Epithelial cell of proximal tubule (primary cell): ENCODE measurements around the gene FGD2. TPM values are rescaled to one million over a fixed set of nuclear protein-coding genes. Genes with fewer than 3 reads are reported as not detected.

ENCODE experiments used
- DNase-seq: peaks from one replicate; pipeline ENCODE4 v3.0.0-alpha.2; 2011; ENCODE audit warnings: low read depth
- H3K4me3 ChIP-seq: 2 replicates; pipeline ENCODE4 v1.5.1; 2011; ENCODE audit warnings: low read depth, mild to moderate bottlenecking, low read length
- total RNA-seq: library from RNA; depleted of rRNA; stranded (reverse); fragments of >200 nt; gene quantifications from 2 replicates; pipeline ENCODE4 v1.2.3, GENCODE V29; 2015
- TF ChIP-seq, protein P1 (sequence below): conservative IDR thresholded peaks from 2 replicates; pipeline ENCODE4 v1.5.1; 2012; ENCODE audit warnings: low read depth, mild to moderate bottlenecking, low read length

Gene FGD2
- total RNA-seq, 1 donor from 2014 or later: not detected

GRCh38 chr6:37061157-37061804 is 55.8 kb downstream of the FGD2 start:
- DNase-seq: no peak
- no peak overlapping the region for H3K4me3 ChIP-seq
- TF ChIP-seq, protein P1, sequence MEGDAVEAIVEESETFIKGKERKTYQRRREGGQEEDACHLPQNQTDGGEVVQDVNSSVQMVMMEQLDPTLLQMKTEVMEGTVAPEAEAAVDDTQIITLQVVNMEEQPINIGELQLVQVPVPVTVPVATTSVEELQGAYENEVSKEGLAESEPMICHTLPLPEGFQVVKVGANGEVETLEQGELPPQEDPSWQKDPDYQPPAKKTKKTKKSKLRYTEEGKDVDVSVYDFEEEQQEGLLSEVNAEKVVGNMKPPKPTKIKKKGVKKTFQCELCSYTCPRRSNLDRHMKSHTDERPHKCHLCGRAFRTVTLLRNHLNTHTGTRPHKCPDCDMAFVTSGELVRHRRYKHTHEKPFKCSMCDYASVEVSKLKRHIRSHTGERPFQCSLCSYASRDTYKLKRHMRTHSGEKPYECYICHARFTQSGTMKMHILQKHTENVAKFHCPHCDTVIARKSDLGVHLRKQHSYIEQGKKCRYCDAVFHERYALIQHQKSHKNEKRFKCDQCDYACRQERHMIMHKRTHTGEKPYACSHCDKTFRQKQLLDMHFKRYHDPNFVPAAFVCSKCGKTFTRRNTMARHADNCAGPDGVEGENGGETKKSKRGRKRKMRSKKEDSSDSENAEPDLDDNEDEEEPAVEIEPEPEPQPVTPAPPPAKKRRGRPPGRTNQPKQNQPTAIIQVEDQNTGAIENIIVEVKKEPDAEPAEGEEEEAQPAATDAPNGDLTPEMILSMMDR: no peak

DNA sequence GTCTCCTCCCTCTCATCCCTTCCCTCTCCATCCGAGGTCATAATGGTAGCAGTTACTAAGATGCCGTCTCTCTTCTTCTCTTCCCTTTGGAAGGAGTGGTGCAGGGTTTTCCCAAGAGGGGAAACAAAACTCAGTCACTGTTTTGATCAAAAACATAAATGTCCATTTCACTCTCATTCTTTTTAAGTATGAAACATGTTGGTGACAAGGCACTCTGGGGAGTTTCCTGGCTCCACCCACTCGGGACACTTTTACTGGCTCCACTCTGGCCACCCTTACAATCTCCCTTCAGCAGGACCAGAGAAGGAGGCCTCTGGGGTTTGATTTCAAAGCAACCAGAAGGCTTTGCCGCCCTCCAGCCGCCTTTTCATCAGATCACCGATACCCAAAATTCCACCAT is 57.0 kb downstream of the FGD2 start:
- H3K4me3 ChIP-seq: no peak overlapping the region
- DNase-seq: no peak
- TF ChIP-seq, protein P1: no peak

DNA sequence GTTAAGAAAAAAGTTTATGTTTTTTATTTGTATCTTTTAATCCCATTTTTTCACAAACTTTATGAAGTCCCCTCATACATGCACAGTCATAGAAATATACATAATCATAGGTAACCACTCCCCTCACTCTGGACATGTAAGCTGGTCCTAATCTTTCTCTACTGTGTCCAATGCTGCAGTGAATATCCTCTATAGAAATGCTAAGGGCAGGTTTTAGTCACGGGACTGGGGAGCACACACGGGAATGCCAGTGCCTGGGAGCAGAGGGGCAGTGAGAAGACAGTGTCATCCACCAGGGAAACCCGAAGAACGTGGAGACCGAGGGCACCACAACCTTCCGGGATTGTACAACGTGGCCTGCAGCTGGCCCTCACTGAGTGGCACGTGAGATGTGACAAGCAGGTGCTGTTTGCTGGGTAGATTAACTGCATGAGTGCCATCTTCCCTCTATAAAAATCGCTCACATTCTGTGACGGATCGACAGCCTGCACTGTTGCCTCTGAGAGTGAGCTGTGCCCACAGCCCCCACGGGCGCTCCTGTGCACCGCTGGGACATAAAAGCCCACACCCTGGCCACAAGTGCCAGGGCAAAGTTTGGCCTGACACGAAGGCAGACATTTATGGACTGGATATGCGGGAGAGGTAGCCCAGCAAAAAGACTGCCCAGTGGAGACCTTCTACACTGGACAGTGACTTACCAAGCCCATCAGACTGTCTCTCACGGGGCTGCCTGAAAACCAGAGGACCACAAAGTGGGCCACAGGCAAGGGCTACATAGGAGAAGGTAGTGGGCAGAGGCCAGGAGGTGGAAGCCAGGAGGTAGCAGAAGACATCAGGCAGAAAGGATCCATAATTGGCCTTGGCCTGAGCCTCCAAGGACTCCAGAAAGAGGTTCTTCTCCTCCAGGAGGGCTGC is 63.2 kb downstream of the FGD2 start:
- TF ChIP-seq, protein P1: no peak
- DNase-seq: no peak
- H3K4me3 ChIP-seq: no peak overlapping the region

DNA sequence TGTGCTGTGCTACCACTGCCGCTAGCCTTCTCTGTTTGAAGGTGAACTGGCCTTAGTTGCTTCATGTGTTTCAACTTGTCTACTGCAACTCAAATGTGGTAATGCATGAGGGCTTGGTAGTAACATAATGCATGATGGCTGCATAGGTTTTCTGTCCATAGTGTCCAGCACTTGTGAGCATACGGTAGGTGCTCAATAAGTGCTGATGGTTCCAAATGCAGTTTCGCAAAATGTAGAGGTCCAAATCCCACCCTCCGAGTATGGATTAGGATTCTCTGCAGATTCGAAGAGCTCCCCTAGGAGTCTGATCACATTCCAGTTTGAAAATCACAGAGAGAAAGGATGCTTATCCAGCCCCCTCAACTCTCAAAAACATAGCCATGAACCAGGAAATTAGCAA is 64.2 kb downstream of the FGD2 start:
- TF ChIP-seq, protein P1: no peak
- no peak overlapping the region for H3K4me3 ChIP-seq
- no peak for DNase-seq

- TF ChIP-seq, protein P1: no peak
- DNase-seq: no peak
- no peak overlapping the region for H3K4me3 ChIP-seq
Observed at GRCh38 chr6:37072526-37072925, 67.1 kb downstream of the FGD2 start.

DNA sequence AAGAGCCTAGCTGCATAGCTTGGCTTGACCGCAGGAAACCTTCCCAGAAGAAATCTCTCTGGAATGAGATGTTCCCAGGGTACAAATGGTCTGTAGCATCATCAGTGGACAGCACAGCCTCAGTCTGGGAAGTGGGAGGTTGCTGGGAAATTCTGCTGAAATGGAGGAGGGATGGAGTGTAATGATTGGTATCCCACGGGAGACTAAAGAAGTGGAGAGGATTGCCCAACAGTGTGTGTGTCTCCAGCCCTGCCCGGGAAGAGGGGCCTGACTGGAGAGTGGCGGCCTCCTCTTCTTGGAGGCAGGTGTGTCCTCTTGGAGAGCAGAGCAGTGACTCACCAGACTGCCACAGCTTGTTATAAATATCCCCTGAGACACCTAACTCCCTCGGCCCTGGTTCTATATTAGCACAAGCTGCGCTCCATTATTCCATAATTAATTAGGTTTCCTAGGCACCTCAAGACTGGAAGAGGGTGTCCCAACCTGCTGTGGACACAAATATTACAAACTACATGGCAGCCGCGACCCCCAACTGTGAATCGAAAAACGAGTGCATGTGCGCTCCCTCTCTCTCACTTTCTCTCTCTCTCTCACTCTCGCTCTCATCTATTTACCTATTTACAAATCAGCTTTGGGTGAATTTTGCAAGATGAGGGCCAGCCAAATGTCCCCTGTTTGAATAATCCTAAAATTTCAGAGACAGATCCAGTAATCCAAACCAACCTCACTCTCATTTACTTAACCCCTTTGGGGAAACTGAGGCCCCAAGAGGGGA is 68.8 kb downstream of the FGD2 start:
- TF ChIP-seq, protein P1: no peak
- no peak for DNase-seq
- H3K4me3 ChIP-seq: no peak overlapping the region
